Activated CD4-positive, alpha-beta memory T cell treated with anti-CD3 and anti-CD28 coated beads, Interleukin-2, amount 10 ng/mL, durations not matched to agents 7 days and 5 days (primary cell): ENCODE measurements around the gene RIC1. TPM values are rescaled to one million over a fixed set of nuclear protein-coding genes. Genes with fewer than 3 reads are reported as not detected.
"Not testable (repeated sequence)": the region's sequence is repeated elsewhere in the genome, so short reads cannot be mapped to it uniquely, and the experiment has no call there.

Experiments used
- CTCF ChIA-PET: fragments of 350-600 bp; sonication (Branson Sonifier 250); formaldehyde crosslinking; loops from one replicate; lab custom pipeline; 2021; ENCODE audit warnings: antibody characterized with exemption, inconsistent platforms; lab: Charles Lee
- POLR2A ChIA-PET: fragments of 350-600 bp; sonication (Branson Sonifier 250); formaldehyde crosslinking; loops from one replicate; lab custom pipeline; 2021; ENCODE audit warnings: antibody characterized with exemption; lab: Charles Lee
- DNase-seq: peaks from one replicate; pipeline ENCODE4 v3.0.0-alpha.2; 2020
- H3K27ac Mint-ChIP-seq: one replicate; pipeline ENCODE4 v1.8.0; 2021; ENCODE audit warnings: mild to moderate bottlenecking, mixed read lengths
- H3K27me3 Mint-ChIP-seq: one replicate; pipeline ENCODE4 v1.8.0; 2021; ENCODE audit warnings: mixed read lengths
- H3K36me3 Mint-ChIP-seq: one replicate; pipeline ENCODE4 v1.8.0; 2021; ENCODE audit warnings: low read depth, mixed read lengths
- H3K4me1 Mint-ChIP-seq: one replicate; pipeline ENCODE4 v1.8.0; 2021; ENCODE audit warnings: mixed read lengths
- H3K4me3 Mint-ChIP-seq: one replicate; pipeline ENCODE4 v1.8.0; 2021; ENCODE audit warnings: mild to moderate bottlenecking, mixed read lengths
- H3K9me3 Mint-ChIP-seq: one replicate; pipeline ENCODE4 v1.8.0; 2021; ENCODE audit warnings: mixed read lengths
- total RNA-seq, 2 experiments: library from RNA; stranded (reverse); gene quantifications; one replicate each; pipeline ENCODE4 v1.2.3, GENCODE V29; 2021

The RIC1 gene
- total RNA-seq, 2 experiments from 2014 or later = 20.7 to 21.5 TPM

DNA sequence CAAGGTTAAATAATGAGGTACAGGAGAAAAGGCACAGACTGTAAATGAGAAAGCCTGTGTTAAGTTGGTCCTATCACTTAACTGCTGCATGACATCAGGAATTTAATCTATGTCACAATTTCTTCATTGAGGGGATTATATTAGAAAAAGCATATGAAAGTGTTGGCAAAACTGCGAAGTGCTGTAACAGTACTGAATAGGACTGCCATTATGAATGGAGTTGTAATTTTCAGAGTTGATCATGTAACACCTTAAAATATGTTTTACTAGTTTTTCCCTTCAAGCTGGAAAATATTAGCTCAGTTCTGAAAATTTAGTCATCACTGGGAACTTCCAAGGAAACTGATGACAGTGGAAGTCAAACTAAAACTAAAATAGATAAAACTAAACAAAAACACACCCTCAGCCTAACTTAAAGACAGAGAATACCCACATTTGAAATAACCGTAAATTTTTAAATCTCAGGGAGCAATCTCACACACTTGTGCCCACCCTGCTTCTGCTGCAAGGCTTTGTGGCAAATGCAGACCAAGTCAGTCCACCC, 158.9 kb downstream of the RIC1 start:
- H3K27me3 Mint-ChIP-seq = no peaks in the 10 kb centered on the region
- peaks cover 7% of the 10 kb centered on the region for H3K9me3 Mint-ChIP-seq
- no peak for DNase-seq
- CTCF ChIA-PET = no interaction called here
- no peak overlapping the region for H3K27ac Mint-ChIP-seq
- peaks cover 94% of the 10 kb centered on the region for H3K36me3 Mint-ChIP-seq
- no peak overlapping the region for H3K4me3 Mint-ChIP-seq
- H3K4me1 Mint-ChIP-seq = peaks cover 8% of the 10 kb centered on the region
- POLR2A ChIA-PET = no interaction called here

DNA sequence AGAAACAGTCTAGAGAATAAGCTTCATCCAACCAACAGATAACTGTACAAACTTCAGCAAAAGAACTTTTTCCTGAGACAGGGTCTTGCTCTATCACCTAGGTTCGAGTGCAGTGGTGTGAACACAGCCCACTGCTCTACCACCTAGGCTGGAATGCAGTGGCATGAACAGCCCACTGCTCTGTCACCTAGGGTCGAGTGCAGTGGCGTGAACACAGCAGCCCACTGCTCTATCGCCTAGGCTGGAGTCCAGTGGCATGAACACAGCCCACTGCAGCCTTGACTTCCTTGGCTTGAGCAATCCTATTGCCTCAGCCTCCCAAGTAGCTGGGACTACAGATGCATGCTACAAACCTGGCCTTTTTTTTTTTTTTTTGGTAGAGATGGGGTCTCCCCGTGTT, 160.6 kb downstream of the RIC1 start:
- POLR2A ChIA-PET = no interaction called here
- Mint-ChIP-seq H3K27me3 (no peaks in the 10 kb centered on the region), H3K36me3 (peaks cover 86% of the 10 kb centered on the region), H3K27ac (no peak overlapping the region), H3K4me1 (peaks cover 22% of the 10 kb centered on the region), H3K4me3 (no peak overlapping the region), H3K9me3 (no peaks in the 10 kb centered on the region)
- no peak for DNase-seq
- CTCF ChIA-PET = interaction anchor here (0.7 kb wide), 1 partner anchor 18 kb away, joined by 3 read pairs; no protein-coding TSS in a partner anchor

DNA sequence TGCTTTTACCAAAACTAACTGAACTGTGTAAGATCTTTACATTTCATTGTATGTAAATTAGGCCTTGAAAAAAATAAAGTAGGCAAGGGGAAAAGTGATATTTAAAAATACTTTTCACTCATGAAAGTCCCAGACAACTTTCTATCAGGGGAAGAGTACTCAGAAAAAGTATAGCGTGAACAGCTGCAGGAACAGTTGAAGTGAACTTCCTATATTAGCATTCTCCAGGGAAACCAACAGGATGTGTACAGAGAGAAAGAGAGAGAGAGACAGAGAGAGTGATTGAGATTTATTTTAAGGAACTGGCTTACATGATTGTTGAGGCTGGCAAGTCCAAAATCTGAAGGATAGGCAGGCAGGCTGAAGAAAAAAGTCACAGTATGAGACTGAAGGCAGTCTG, 162.0 kb downstream of the RIC1 start:
- ChIA-PET CTCF (no interaction called here), POLR2A (no interaction called here)
- no peak for DNase-seq
- Mint-ChIP-seq H3K27ac (no peak overlapping the region), H3K9me3 (no peaks in the 10 kb centered on the region), H3K36me3 (peaks cover 83% of the 10 kb centered on the region), H3K27me3 (no peaks in the 10 kb centered on the region), H3K4me3 (no peak overlapping the region), H3K4me1 (peaks cover 22% of the 10 kb centered on the region)

DNA sequence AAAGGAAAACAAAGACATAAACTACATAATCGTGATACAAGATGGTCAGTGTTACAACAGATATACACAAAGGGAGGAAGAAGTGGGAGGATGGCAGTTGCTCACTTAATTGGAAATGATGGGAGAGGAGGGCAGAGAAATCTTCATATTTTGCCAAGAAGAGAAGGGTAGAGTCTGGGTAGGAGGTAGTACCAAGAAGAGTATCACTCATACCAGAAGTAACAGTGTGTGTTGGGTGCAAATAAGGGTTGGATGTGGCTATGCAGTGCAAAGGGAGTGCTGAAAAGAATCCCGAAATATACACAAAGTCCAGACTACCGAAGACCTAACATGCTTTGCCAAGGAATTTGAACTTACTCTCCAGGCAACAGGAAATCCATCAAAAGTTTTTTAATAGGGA, 163.0 kb downstream of the RIC1 start:
- Mint-ChIP-seq H3K36me3 (peaks cover 82% of the 10 kb centered on the region), H3K4me1 (peaks cover 22% of the 10 kb centered on the region), H3K9me3 (no peaks in the 10 kb centered on the region), H3K27ac (no peak overlapping the region), H3K27me3 (no peaks in the 10 kb centered on the region), H3K4me3 (no peak overlapping the region)
- CTCF ChIA-PET = no interaction called here
- POLR2A ChIA-PET = no interaction called here
- DNase-seq = no peak

DNA sequence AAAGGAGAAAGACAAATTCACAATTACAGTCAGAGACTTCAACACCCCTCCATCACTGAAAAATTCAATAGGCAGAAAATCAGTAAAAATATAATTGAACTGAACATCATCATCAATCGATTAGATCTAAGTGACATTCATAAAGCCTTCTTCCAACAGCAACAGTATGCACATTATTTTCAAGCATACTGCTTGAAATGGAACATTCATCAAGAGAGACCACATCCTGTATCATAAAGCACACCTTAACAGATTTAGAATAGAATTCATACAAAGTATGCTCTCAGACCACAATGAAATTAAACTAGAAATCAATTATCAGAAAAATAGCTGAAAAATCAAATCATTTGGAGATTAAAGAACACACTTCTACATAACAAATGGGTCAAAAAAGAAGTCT, 164.9 kb downstream of the RIC1 start:
- POLR2A ChIA-PET = interaction anchor here (0.9 to 1.4 kb wide), 3 partner anchors 30 to 858 kb away, joined by 3 to 5 read pairs (median 3); no protein-coding TSS in a partner anchor
- Mint-ChIP-seq H3K36me3 (peaks cover 76% of the 10 kb centered on the region), H3K27ac (no peak overlapping the region), H3K27me3 (no peaks in the 10 kb centered on the region), H3K4me3 (no peak overlapping the region), H3K4me1 (peaks cover 25% of the 10 kb centered on the region), H3K9me3 (no peaks in the 10 kb centered on the region)
- CTCF ChIA-PET = interaction anchor here (1.0 to 2.3 kb wide), 3 partner anchors 38 to 230 kb away, joined by 3 to 5 read pairs (median 5); partner anchors contain the start of gene ERMP1
- no peak for DNase-seq

DNA sequence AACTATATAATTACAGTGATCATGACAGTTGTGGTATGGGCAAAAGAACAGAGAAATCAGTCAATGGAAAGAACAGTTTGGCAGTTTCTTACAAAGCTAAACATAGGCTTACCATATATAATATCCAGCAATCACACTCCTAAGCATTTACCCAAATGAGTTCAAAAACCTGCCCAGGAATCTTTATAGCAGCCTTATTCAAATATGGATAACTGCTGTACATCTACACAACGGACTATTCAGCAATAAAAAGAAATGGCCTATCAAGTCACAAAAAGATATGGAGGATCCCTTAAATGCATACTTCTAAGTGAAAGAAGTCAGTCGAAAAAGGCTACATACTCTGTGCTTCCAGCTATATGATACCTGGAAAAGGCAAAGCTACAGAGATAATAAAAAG, 167.4 kb downstream of the RIC1 start:
- H3K36me3 Mint-ChIP-seq = peaks cover 59% of the 10 kb centered on the region
- no peak overlapping the region for H3K27ac Mint-ChIP-seq

DNA sequence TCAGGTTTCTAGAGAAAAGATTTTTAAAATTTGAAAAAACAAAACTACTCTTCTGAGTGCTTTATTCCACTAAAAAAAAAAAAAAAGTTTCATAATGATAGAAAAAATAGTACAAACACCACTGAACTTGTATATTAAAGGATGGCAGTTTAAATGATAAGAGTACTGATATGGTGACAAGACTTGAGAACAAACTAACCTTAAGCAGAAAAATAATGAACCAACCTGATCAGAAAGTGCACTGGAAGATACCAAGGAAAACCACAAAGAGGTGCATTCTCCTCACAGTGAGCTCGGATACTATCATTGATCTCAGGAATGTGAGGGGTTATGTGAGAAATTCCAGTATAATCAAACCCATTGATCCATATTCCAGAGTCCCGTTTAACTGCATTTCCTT, 169.7 kb downstream of the RIC1 start:
- H3K36me3 Mint-ChIP-seq = peaks cover 49% of the 10 kb centered on the region
- ChIA-PET CTCF (interaction anchor here (0.7 to 1.2 kb wide), 6 partner anchors 34 to 508 kb away, joined by 3 to 7 read pairs (median 4); partner anchors contain the start of gene ERMP1), POLR2A (interaction anchor here (1.0 kb wide), 1 partner anchor 256 kb away, joined by 3 read pairs; no protein-coding TSS in a partner anchor)
- no peak for DNase-seq
- no peaks in the 10 kb centered on the region for H3K27me3 Mint-ChIP-seq
- H3K9me3 Mint-ChIP-seq = no peaks in the 10 kb centered on the region
- peaks cover 18% of the 10 kb centered on the region for H3K4me1 Mint-ChIP-seq
- H3K27ac Mint-ChIP-seq = no peak overlapping the region
- H3K4me3 Mint-ChIP-seq = no peak overlapping the region

More for the DNA sequence above, 167.4 kb downstream of the RIC1 start:
- peaks cover 29% of the 10 kb centered on the region for H3K4me1 Mint-ChIP-seq
- H3K4me3 Mint-ChIP-seq = no peak overlapping the region
- ChIA-PET POLR2A (no interaction called here), CTCF (no interaction called here)
- H3K9me3 Mint-ChIP-seq = no peaks in the 10 kb centered on the region
- no peak for DNase-seq
- no peaks in the 10 kb centered on the region for H3K27me3 Mint-ChIP-seq

DNA sequence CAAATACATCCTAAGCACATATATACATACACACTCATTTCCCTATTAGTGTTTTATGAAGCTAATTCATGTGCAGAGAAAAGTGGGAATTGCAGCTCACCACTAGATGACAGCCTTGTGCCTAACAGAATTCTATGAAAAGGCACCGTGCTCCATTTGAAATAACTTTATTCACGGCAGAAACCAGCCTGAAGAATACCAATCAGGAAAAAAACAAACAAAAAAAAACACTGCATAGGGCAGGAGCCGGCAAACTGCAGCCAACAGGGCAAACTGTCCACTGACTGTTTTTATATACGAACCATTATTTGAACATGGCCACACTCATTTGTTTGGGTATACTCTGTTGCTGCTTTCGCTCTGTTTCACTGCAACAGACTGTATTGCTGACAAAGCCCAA, 170.4 kb downstream of the RIC1 start:
- no peaks in the 10 kb centered on the region for H3K27me3 Mint-ChIP-seq
- ChIA-PET POLR2A (interaction anchor here (1.0 kb wide), 1 partner anchor 255 kb away, joined by 3 read pairs; no protein-coding TSS in a partner anchor), CTCF (interaction anchor here (0.7 to 1.2 kb wide), 6 partner anchors 34 to 507 kb away, joined by 3 to 7 read pairs (median 4); partner anchors contain the start of gene ERMP1)
- no peak overlapping the region for H3K27ac Mint-ChIP-seq
- H3K4me3 Mint-ChIP-seq = no peak overlapping the region
- H3K9me3 Mint-ChIP-seq = no peaks in the 10 kb centered on the region
- peaks cover 49% of the 10 kb centered on the region for H3K36me3 Mint-ChIP-seq
- DNase-seq = no peak
- peaks cover 12% of the 10 kb centered on the region for H3K4me1 Mint-ChIP-seq

DNA sequence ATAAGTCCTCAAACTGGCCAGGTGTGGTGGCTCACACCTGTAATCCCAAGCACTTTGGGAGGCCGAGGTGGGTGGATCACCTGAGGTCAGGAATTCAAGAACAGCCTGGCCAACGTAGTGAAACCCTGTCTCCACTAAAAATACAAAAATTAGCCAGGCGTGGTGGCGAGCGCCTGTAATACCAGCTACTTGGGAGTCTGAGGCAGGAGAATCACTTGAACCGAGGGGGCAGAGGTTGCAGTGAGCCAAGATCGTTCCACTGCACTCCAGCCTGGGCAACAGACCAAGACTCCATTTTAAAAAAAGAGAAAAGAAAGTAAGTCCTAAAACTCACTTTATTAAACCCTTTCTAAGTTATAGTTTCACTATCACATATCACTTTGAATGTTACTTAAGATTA, 171.5 kb downstream of the RIC1 start:
- ChIA-PET CTCF (interaction anchor here (1.9 kb wide), 1 partner anchor 10 kb away, joined by 5 read pairs; no protein-coding TSS in a partner anchor), POLR2A (interaction anchor here (1.3 kb wide), 1 partner anchor 32 kb away, joined by 5 read pairs; the partner anchor contains the start of gene ERMP1)
- H3K27me3 Mint-ChIP-seq, DNase-seq, H3K4me3 Mint-ChIP-seq, H3K27ac Mint-ChIP-seq, H3K9me3 Mint-ChIP-seq: not testable (repeated sequence)
- H3K36me3 Mint-ChIP-seq = peaks cover 48% of the 10 kb centered on the region
- H3K4me1 Mint-ChIP-seq = peaks cover 11% of the 10 kb centered on the region

DNA sequence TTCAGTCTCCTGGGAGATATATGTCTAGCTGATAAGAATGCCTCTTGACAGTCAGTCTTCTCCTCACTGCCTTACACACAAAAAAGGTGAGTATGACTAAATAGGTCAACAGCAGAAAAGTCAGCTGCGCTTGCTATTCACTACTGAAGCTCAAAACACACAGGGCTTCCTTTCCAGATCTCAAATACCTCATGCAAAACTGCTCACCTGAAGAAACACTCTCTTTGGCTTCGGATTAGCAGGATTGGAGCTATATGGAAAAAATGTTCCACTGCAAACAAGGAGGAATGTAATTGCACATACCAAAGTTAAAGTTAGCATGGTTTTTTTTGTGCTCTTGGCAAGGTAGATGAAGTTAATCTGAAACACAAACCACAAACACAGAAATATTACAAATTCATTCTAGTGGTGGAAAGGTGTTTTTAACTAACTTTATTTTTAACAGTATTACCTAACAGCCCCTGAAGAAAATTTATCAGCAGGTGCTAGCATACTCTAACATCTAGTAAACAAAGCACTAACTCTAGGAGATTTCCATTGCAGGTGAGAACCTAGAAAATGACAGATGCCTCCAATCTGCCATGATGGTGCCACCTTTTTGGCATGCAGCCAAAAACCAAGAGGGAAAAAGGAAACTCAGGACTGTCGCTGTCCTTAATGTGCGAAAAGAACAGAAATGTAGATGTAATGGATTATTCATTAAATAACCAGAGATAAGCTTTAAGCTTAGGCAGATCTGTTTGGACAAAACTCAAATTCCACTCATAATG, 172.2 kb downstream of the RIC1 start:
- no peak overlapping the region for H3K27ac Mint-ChIP-seq
- H3K36me3 Mint-ChIP-seq = peaks cover 48% of the 10 kb centered on the region
- ChIA-PET POLR2A (interaction anchor here (1.3 kb wide), 1 partner anchor 32 kb away, joined by 5 read pairs; the partner anchor contains the start of gene ERMP1), CTCF (interaction anchor here (1.9 kb wide), 1 partner anchor 9 kb away, joined by 5 read pairs; no protein-coding TSS in a partner anchor)
- no peaks in the 10 kb centered on the region for H3K9me3 Mint-ChIP-seq
- no peaks in the 10 kb centered on the region for H3K27me3 Mint-ChIP-seq
- no peak overlapping the region for H3K4me3 Mint-ChIP-seq
- peaks cover 11% of the 10 kb centered on the region for H3K4me1 Mint-ChIP-seq
- DNase-seq = no peak

DNA sequence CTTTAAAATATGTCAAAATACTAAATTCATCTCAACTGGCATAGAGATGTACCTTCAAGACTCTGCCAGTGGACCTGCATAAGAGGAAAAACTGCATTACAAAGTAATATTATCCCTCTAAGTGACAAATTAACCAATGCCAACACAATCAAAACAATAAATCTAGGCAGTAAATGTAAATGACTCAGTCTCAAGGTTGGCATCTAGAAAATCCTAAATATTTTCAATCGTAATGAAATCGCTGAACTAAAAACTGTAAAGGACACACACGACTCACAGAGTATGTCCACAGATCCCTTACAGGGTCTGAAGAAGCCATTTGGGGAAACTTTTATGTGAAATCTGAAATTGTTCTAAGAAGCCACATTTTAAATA, 172.8 kb downstream of the RIC1 start:
- H3K9me3 Mint-ChIP-seq = no peaks in the 10 kb centered on the region
- H3K36me3 Mint-ChIP-seq = peaks cover 42% of the 10 kb centered on the region
- no peaks in the 10 kb centered on the region for H3K27me3 Mint-ChIP-seq
- peaks cover 11% of the 10 kb centered on the region for H3K4me1 Mint-ChIP-seq
- H3K4me3 Mint-ChIP-seq = no peak overlapping the region
- no peak for DNase-seq
- POLR2A ChIA-PET = interaction anchor here (1.3 kb wide), 1 partner anchor 31 kb away, joined by 5 read pairs; the partner anchor contains the start of gene ERMP1
- CTCF ChIA-PET = interaction anchor here (1.9 kb wide), 1 partner anchor 8 kb away, joined by 5 read pairs; no protein-coding TSS in a partner anchor
- H3K27ac Mint-ChIP-seq = no peak overlapping the region

DNA sequence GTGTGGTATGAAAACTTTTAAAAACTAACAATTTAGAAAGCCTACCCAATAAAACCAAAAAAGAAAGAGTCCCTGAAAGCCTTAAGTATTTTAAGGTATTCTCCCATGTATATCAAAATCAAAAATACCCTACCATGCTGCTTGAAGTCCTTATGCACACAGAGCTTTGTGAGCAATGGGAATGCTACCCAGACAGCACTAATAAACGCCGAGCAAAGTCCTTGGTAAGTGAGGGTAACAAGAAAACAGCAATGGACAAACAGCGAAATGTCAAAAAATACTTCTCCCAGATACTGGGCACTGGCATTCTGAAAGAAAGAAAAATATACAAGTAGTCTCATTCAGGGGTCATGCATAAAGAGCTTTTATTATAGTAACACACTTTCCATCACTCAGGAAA, 176.6 kb downstream of the RIC1 start:
- H3K4me3 Mint-ChIP-seq = no peak overlapping the region
- no peaks in the 10 kb centered on the region for H3K27me3 Mint-ChIP-seq
- H3K4me1 Mint-ChIP-seq = peaks cover 4% of the 10 kb centered on the region
- POLR2A ChIA-PET = no interaction called here
- H3K27ac Mint-ChIP-seq = no peak overlapping the region
- DNase-seq = no peak
- H3K9me3 Mint-ChIP-seq = no peaks in the 10 kb centered on the region
- CTCF ChIA-PET = no interaction called here
- peaks cover 56% of the 10 kb centered on the region for H3K36me3 Mint-ChIP-seq

DNA sequence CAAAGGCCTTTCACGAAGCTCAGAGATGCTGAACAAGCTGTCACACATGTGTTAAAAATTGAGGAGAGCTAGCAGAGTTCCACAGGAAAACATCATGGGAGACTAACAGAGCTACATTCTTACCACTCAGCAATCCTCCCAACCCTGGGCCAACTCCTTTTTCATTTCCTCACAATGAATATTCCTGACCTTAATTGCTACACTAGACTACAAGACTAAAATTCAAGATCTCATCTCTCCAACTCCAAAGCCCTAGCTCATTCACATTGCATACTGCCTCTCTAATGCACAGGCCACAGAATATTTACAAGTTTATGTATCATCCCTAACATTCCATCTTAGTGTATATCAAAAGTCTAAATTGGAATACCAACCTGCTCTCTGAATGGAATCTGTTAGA, 182.8 kb downstream of the RIC1 start:
- CTCF ChIA-PET = interaction anchor here (0.9 to 1.3 kb wide), 2 partner anchors 11 to 21 kb away, joined by 3 to 6 read pairs; partner anchors contain the start of gene ERMP1
- POLR2A ChIA-PET = no interaction called here
- Mint-ChIP-seq H3K27me3 (no peaks in the 10 kb centered on the region), H3K9me3 (no peaks in the 10 kb centered on the region), H3K4me1 (peaks cover 3% of the 10 kb centered on the region), H3K27ac (no peak overlapping the region), H3K36me3 (peaks cover 61% of the 10 kb centered on the region), H3K4me3 (no peak overlapping the region)
- no peak for DNase-seq
